ENCODE measurements around the gene MRI1. TPM values are rescaled to one million over a fixed set of nuclear protein-coding genes. Genes with fewer than 3 reads are reported as not detected.

Gene MRI1
- total RNA-seq, 1 experiment from 2014 or later, result 19.6 TPM

GRCh38 chr19:13768510-13768909 is 4.2 kb downstream of the MRI1 start:
- Histone ChIP-seq H3K27ac (ENCODE audit: low read depth, low read length) (no peak overlapping the region), H3K9me3 (ENCODE audit: control insufficient read depth in 1 of 2, insufficient read depth in 1 of 2, low read depth in 1 of 2, low read length in 2 of 2) (no peaks in the 10 kb centered on the region), H2AFZ (ENCODE audit: low read depth, low read length, poor library complexity, severe bottlenecking) (no peak overlapping the region), H3K27me3 (ENCODE audit: insufficient read depth, low read length) (no peaks in the 10 kb centered on the region), H3K9ac (ENCODE audit: low read length) (no peak overlapping the region), H3K36me3 (ENCODE audit: control insufficient read depth in 1 of 2, insufficient read depth in 2 of 2, low read length in 2 of 2) (no peaks in the 10 kb centered on the region; a peak in 1 of 4 replicates), H4K20me1 (ENCODE audit: insufficient read depth) (no peaks in the 10 kb centered on the region), H3K79me2 (ENCODE audit: insufficient read depth, low read length) (no peaks in the 10 kb centered on the region), H3K4me3 (replicated peaks in 1 of 2; ENCODE audit: low read depth in 1 of 2, low read length in 2 of 2) (no peak overlapping the region), H3K9me2 (ENCODE audit: insufficient read depth) (no peaks in the 10 kb centered on the region), H3K4me2 (ENCODE audit: low read length) (no peak overlapping the region), H3K4me1 (ENCODE audit: control insufficient read depth in 1 of 2, insufficient read depth in 2 of 2, low read length in 2 of 2) (peaks cover 5 to 17% of the 10 kb centered on the region in 2 experiments; a peak in 2 of 4 replicates)
- BruUV-seq (replicated peaks), result no TSS peak
- ChIA-PET RAD21 (ENCODE audit: low non-redundant PET in 1 of 2, low total read pairs in 2 of 2, uncharacterized antibody in 2 of 2, unreplicated experiment in 2 of 2) (no interaction called here), CTCF (no interaction called here), POLR2A (no interaction called here)
- intact Hi-C loops (cut with micrococcal nuclease), result no loop called here
- ATAC-seq, result no peak
- TF ChIP-seq EZH2 (IDR thresholded peaks at IDR 0.05) (no peak), CEBPB (IDR thresholded peaks at IDR 0.05; ENCODE audit: low read depth) (no peak), MAX (IDR thresholded peaks at IDR 0.05) (no peak), ZBTB33 (IDR thresholded peaks at IDR 0.05; ENCODE audit: extremely low read depth, insufficient replicate concordance, low read length) (no peak), YY1 (IDR thresholded peaks at IDR 0.05; ENCODE audit: extremely low read depth, insufficient replicate concordance, low read depth, low read length) (no peak), SRF (IDR thresholded peaks at IDR 0.05; ENCODE audit: low read depth) (no peak), FOSL1 (IDR thresholded peaks at IDR 0.05; ENCODE audit: low read depth) (no peak)
- DNase-seq (ENCODE audit: low read depth, low spot score), result no peak
